Endodermal cell (in vitro differentiated cells): ENCODE data around the gene EDEM2. TPM values are rescaled to one million over a fixed set of nuclear protein-coding genes. Genes with fewer than 3 reads are reported as not detected.

ENCODE experiments used
- DNase-seq: peaks from one replicate; pipeline ENCODE4 v3.0.0-alpha.2; 2017
- H3K27ac ChIP-seq: 2 replicates; pipeline ENCODE4 v1.5.1; 2013; ENCODE audit warnings: mild to moderate bottlenecking, low read depth, low read length, moderate library complexity
- H3K27me3 ChIP-seq: 2 replicates; pipeline ENCODE4 v1.6.1; 2013; ENCODE audit warnings: mild to moderate bottlenecking, low read length, moderate library complexity; ENCODE audit not compliant: insufficient read depth, control insufficient read depth, poor library complexity, severe bottlenecking
- H3K36me3 ChIP-seq: 2 replicates; pipeline ENCODE4 v1.7.0; 2013; ENCODE audit warnings: mild to moderate bottlenecking, low read length, moderate library complexity; ENCODE audit not compliant: control insufficient read depth, insufficient read depth
- H3K4me1 ChIP-seq: one replicate; pipeline ENCODE4 v1.7.0; 2013; ENCODE audit warnings: low read length; ENCODE audit not compliant: control insufficient read depth, insufficient read depth
- H3K4me3 ChIP-seq: 2 replicates; pipeline ENCODE4 v1.5.1; 2013; ENCODE audit warnings: mild to moderate bottlenecking, low read length, moderate library complexity
- H3K9ac ChIP-seq: 2 replicates; pipeline ENCODE4 v1.6.1; 2013; ENCODE audit warnings: mild to moderate bottlenecking, low read length, moderate library complexity; ENCODE audit not compliant: poor library complexity, severe bottlenecking; ENCODE audit errors: extremely low read depth
- H3K9me3 ChIP-seq: 2 replicates; pipeline ENCODE4 v1.6.1; 2013; ENCODE audit warnings: mild to moderate bottlenecking, low read length, moderate library complexity; ENCODE audit not compliant: control insufficient read depth
- H3K27ac Mint-ChIP-seq: 2 replicates; pipeline ENCODE4 v1.8.0; 2020; ENCODE audit warnings: mixed read lengths
- H3K27me3 Mint-ChIP-seq: 2 replicates; pipeline ENCODE4 v1.8.0; 2021; ENCODE audit warnings: mild to moderate bottlenecking, mixed read lengths; ENCODE audit not compliant: insufficient read depth
- H3K36me3 Mint-ChIP-seq: 2 replicates; pipeline ENCODE4 v1.8.0; 2020; ENCODE audit warnings: low read depth, mixed read lengths
- H3K4me1 Mint-ChIP-seq: 2 replicates; pipeline ENCODE4 v1.8.0; 2020; ENCODE audit warnings: mixed read lengths
- H3K4me3 Mint-ChIP-seq: 2 replicates; pipeline ENCODE4 v1.8.0; 2020; ENCODE audit warnings: mild to moderate bottlenecking, moderate library complexity, mixed read lengths
- H3K9me3 Mint-ChIP-seq: 2 replicates; pipeline ENCODE4 v1.8.0; 2020; ENCODE audit warnings: mild to moderate bottlenecking, mixed read lengths
- WGBS, 2 experiments: methylation state at CpG; one replicate each; pipeline versions ENCODE4 v1.1.5 to v1.1.7; 2013; ENCODE audit warnings: missing lambda C conversion rate in 2 of 2, mixed read lengths in 1 of 2; ENCODE audit not compliant: insufficient coverage in 1 of 2, insufficient read length in 1 of 2; 5-methylcytosine and 5-hydroxymethylcytosine counted together
- total RNA-seq, 2 donors: library from RNA; stranded (reverse); fragmentation: NEBNext Ultra II Directional in 1 of 2; extraction: Animal tissue kit (Norgen Biotek cat#: 25700) in 1 of 2; gene quantifications; 2 replicates in 1 of 2; 3 replicates in 1 of 2; pipeline ENCODE4 v1.2.1, GENCODE V29; 2021
- TF ChIP-seq, protein P1 (sequence below): fragments of 200-600 bp; sonication (generic); conservative IDR thresholded peaks from 2 replicates; pipeline ENCODE4 v1.5.0; 2021; ENCODE audit warnings: antibody characterized with exemption, mild to moderate bottlenecking

Gene EDEM2
- total RNA-seq, 2 donors from 2014 or later, result 21.4 to 32.2 TPM

DNA sequence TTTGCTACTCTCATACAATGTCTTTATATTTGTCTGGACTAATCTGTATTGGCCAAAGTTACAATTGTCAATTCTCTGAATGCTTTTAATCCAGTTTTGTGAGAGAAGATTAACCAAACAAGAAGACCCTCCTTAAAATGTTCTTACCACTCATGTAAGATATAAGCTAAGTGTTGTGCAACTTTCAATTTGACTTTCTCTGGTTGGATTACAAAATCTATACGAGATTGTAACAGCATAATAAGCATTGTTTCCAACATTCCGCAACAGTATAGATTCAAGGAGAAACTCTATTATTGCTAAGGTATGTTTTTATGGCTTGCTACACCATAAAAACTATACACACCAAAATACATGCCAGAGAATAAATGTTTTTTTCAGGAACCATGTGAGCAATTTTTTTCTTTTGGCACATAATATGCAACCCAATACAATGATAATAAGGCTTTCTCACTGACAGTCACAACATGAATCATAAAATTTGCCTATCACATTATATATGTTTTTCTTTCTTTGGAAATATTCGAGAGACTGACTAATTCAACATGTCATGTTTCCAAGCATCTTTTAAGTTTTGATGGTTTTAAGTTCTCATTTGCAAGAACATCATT, 42.3 kb downstream of the EDEM2 start:
- no peaks in the 10 kb centered on the region for H3K9me3 ChIP-seq
- Mint-ChIP-seq H3K9me3 (no peaks in the 10 kb centered on the region), H3K4me1 (no peaks in the 10 kb centered on the region), H3K4me3 (no peak overlapping the region), H3K27me3 (no peaks in the 10 kb centered on the region), H3K36me3 (no peaks in the 10 kb centered on the region), H3K27ac (no peak overlapping the region)
- TF ChIP-seq, protein P1, sequence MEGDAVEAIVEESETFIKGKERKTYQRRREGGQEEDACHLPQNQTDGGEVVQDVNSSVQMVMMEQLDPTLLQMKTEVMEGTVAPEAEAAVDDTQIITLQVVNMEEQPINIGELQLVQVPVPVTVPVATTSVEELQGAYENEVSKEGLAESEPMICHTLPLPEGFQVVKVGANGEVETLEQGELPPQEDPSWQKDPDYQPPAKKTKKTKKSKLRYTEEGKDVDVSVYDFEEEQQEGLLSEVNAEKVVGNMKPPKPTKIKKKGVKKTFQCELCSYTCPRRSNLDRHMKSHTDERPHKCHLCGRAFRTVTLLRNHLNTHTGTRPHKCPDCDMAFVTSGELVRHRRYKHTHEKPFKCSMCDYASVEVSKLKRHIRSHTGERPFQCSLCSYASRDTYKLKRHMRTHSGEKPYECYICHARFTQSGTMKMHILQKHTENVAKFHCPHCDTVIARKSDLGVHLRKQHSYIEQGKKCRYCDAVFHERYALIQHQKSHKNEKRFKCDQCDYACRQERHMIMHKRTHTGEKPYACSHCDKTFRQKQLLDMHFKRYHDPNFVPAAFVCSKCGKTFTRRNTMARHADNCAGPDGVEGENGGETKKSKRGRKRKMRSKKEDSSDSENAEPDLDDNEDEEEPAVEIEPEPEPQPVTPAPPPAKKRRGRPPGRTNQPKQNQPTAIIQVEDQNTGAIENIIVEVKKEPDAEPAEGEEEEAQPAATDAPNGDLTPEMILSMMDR, result no peak
- 93% methylated on average over 3 of the region's 3 CpGs; no CpG with 5 or more reads in 1 of the 2 experiments for WGBS, 2 experiments
- no peak overlapping the region for H3K4me3 ChIP-seq
- DNase-seq, result no peak
- no peak overlapping the region for H3K9ac ChIP-seq
- H3K27me3 ChIP-seq, result no peaks in the 10 kb centered on the region
- no peak overlapping the region for H3K27ac ChIP-seq
- H3K36me3 ChIP-seq, result no peaks in the 10 kb centered on the region
- H3K4me1 ChIP-seq, result no peaks in the 10 kb centered on the region

DNA sequence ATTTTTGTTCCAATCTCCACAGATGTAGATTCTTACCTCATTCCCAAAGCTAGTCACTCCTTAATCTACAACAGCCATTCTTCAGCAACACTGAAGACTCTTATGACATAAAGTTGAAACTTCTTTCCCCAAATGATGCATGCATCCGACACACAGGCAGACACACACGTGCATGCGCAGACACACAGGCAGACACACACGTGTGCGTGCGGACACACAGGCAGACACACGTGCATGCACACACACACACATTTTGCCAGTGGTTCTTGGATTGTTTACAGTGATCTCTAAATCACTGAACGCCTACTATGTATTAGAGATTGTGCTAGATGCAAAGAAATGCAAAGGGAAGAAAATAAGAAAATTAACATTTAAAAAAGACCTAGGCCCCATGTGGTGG, 45.5 kb downstream of the EDEM2 start:
- H3K27me3 Mint-ChIP-seq, result no peaks in the 10 kb centered on the region
- no peaks in the 10 kb centered on the region for H3K27me3 ChIP-seq
- TF ChIP-seq, protein P1, result no peak
- H3K4me1 ChIP-seq, result no peaks in the 10 kb centered on the region
- WGBS, 2 experiments, result 93% methylated on average over 8 of the region's 8 CpGs; no CpG with 5 or more reads in 1 of the 2 experiments
- no peak overlapping the region for H3K27ac ChIP-seq
- no peaks in the 10 kb centered on the region for H3K36me3 Mint-ChIP-seq
- H3K9me3 Mint-ChIP-seq, result no peaks in the 10 kb centered on the region
- no peaks in the 10 kb centered on the region for H3K36me3 ChIP-seq
- DNase-seq, result no peak
- no peak overlapping the region for H3K4me3 Mint-ChIP-seq
- no peak overlapping the region for H3K9ac ChIP-seq
- H3K9me3 ChIP-seq, result no peaks in the 10 kb centered on the region
- no peaks in the 10 kb centered on the region for H3K4me1 Mint-ChIP-seq
- no peak overlapping the region for H3K27ac Mint-ChIP-seq
- no peak overlapping the region for H3K4me3 ChIP-seq

DNA sequence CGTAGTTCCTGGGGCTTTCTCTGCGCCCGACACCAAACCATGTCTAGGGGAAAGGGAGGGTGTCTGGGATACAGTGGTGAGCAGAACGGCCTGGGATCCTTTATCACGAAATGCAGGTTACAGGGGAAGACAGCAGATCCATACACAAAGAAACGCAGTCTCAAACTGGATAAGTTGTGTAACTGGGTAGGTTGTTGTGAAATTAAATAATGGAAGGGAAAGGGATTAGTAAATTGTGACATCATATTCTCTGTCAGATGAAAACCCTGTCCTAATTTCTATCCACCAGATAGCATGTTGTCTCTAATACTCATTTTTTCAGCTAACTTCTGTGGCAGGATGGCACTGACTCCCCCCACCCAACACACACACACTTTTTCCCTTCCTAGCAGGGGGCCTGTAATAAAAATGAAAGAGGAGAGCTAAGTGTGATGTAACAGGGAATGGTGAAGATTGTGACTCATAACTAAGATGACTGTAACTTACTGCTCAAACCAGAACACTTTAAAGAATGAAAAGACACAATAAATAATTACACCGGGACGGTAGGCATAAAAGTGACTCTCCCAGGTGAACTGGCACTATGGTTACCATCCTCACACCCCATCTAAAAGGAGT, 53.8 kb downstream of the EDEM2 start:
- Histone ChIP-seq H3K4me1 (no peaks in the 10 kb centered on the region), H3K27me3 (no peaks in the 10 kb centered on the region), H3K4me3 (peak overlapping the region; percentile 98), H3K27ac (no peak overlapping the region), H3K9ac (no peak overlapping the region), H3K36me3 (peaks cover 3% of the 10 kb centered on the region), H3K9me3 (no peaks in the 10 kb centered on the region)
- 82 to 87% methylated on average over 7 to 8 of the region's 8 CpGs for WGBS, 2 experiments
- H3K4me1 Mint-ChIP-seq, result peaks cover 22% of the 10 kb centered on the region
- H3K27me3 Mint-ChIP-seq, result peaks cover 13% of the 10 kb centered on the region
- no peaks in the 10 kb centered on the region for H3K9me3 Mint-ChIP-seq
- peaks cover 20% of the 10 kb centered on the region for H3K36me3 Mint-ChIP-seq
- peak overlapping the region; percentile 70 for H3K4me3 Mint-ChIP-seq
- DNase-seq, result no peak
- TF ChIP-seq, protein P1, result no peak
- peak overlapping the region; percentile 92 for H3K27ac Mint-ChIP-seq
